Memory B cell (primary cell): ENCODE results near the gene EFNA5.

Experiments used
- ATAC-seq: fragments of 150-1000 bp; cut with Tn5 transposase; 2 replicates; pipeline ENCODE4 v1.10.0; 2021; ENCODE audit warnings: low read depth, mild to moderate bottlenecking, moderate library complexity
- DNase-seq, 2 donors: peaks; one replicate each; pipeline ENCODE4 v3.0.0; 2022; ENCODE audit warnings: low spot score in 2 of 2
- H3K27ac Mint-ChIP-seq: one replicate; pipeline ENCODE4 v1.8.0; 2022; ENCODE audit warnings: mild to moderate bottlenecking, moderate library complexity, mixed read lengths
- H3K27me3 Mint-ChIP-seq: one replicate; pipeline ENCODE4 v1.8.0; 2022; ENCODE audit warnings: mixed read lengths
- H3K36me3 Mint-ChIP-seq: one replicate; pipeline ENCODE4 v1.8.0; 2022; ENCODE audit warnings: mild to moderate bottlenecking, mixed read lengths
- H3K4me1 Mint-ChIP-seq: one replicate; pipeline ENCODE4 v1.8.0; 2022; ENCODE audit warnings: mixed read lengths
- H3K4me3 Mint-ChIP-seq: one replicate; pipeline ENCODE4 v1.8.0; 2022; ENCODE audit warnings: mild to moderate bottlenecking, moderate library complexity, mixed read lengths
- H3K9me3 Mint-ChIP-seq: one replicate; pipeline ENCODE4 v1.8.0; 2022; ENCODE audit warnings: mixed read lengths

The EFNA5 gene

GRCh38 chr5:107682533-107682932 lies 11.8 kb upstream of the EFNA5 start:
- ATAC-seq (no peak), DNase-seq (no peak)
- peaks cover 16% of the 10 kb centered on the region for H3K27me3 Mint-ChIP-seq
- no peak overlapping the region for H3K27ac Mint-ChIP-seq
- no peak overlapping the region for H3K4me3 Mint-ChIP-seq
- H3K9me3 Mint-ChIP-seq = peaks cover 4% of the 10 kb centered on the region
- H3K36me3 Mint-ChIP-seq = no peaks in the 10 kb centered on the region
- no peaks in the 10 kb centered on the region for H3K4me1 Mint-ChIP-seq

GRCh38 chr5:107680799-107681198 lies 10.1 kb upstream of the EFNA5 start:
- Mint-ChIP-seq H3K4me1 (no peaks in the 10 kb centered on the region), H3K4me3 (no peak overlapping the region), H3K36me3 (no peaks in the 10 kb centered on the region), H3K27me3 (peaks cover 16% of the 10 kb centered on the region), H3K27ac (no peak overlapping the region), H3K9me3 (peaks cover 4% of the 10 kb centered on the region)
- DNase-seq (no peak), ATAC-seq (no peak)

GRCh38 chr5:107680099-107680498 lies 9.4 kb upstream of the EFNA5 start:
- no peaks in the 10 kb centered on the region for H3K4me1 Mint-ChIP-seq
- DNase-seq (no peak), ATAC-seq (no peak)
- peaks cover 4% of the 10 kb centered on the region for H3K9me3 Mint-ChIP-seq
- H3K36me3 Mint-ChIP-seq = no peaks in the 10 kb centered on the region
- no peak overlapping the region for H3K27ac Mint-ChIP-seq
- H3K4me3 Mint-ChIP-seq = no peak overlapping the region
- peaks cover 18% of the 10 kb centered on the region for H3K27me3 Mint-ChIP-seq

- Mint-ChIP-seq H3K27me3 (peaks cover 17% of the 10 kb centered on the region), H3K4me1 (peaks cover 12% of the 10 kb centered on the region)
- no peak for ATAC-seq
Measured at GRCh38 chr5:107676702-107677101, 6.0 kb upstream of the EFNA5 start.

GRCh38 chr5:107675201-107675600 lies 4.5 kb upstream of the EFNA5 start:
- peaks cover 22% of the 10 kb centered on the region for H3K27me3 Mint-ChIP-seq

More at GRCh38 chr5:107676702-107677101, 6.0 kb upstream of the EFNA5 start:
- Mint-ChIP-seq H3K4me3 (no peak overlapping the region), H3K27ac (no peak overlapping the region), H3K36me3 (no peaks in the 10 kb centered on the region), H3K9me3 (no peaks in the 10 kb centered on the region)
- no peak for DNase-seq

GRCh38 chr5:107674655-107675054 lies 3.9 kb upstream of the EFNA5 start:
- peaks cover 19% of the 10 kb centered on the region for H3K27me3 Mint-ChIP-seq
- no peaks in the 10 kb centered on the region for H3K36me3 Mint-ChIP-seq

More at GRCh38 chr5:107675201-107675600, 4.5 kb upstream of the EFNA5 start:
- Mint-ChIP-seq H3K4me1 (peaks cover 19% of the 10 kb centered on the region), H3K27ac (no peak overlapping the region), H3K36me3 (no peaks in the 10 kb centered on the region), H3K4me3 (no peak overlapping the region), H3K9me3 (no peaks in the 10 kb centered on the region)
- DNase-seq (no peak), ATAC-seq (no peak)

GRCh38 chr5:107673368-107674136 lies 2.8 kb upstream of the EFNA5 start:
- peaks cover 19% of the 10 kb centered on the region for H3K4me1 Mint-ChIP-seq
- H3K27ac Mint-ChIP-seq = no peak overlapping the region
- peak; percentile 48 to 59 for DNase-seq
- peak; percentile 79 for ATAC-seq
- H3K27me3 Mint-ChIP-seq = peaks cover 19% of the 10 kb centered on the region
- H3K9me3 Mint-ChIP-seq = no peaks in the 10 kb centered on the region
- peak overlapping the region; percentile 83 for H3K4me3 Mint-ChIP-seq
- no peaks in the 10 kb centered on the region for H3K36me3 Mint-ChIP-seq

More at GRCh38 chr5:107674655-107675054, 3.9 kb upstream of the EFNA5 start:
- H3K4me3 Mint-ChIP-seq = no peak overlapping the region
- H3K9me3 Mint-ChIP-seq = no peaks in the 10 kb centered on the region
- no peak for ATAC-seq
- H3K4me1 Mint-ChIP-seq = peaks cover 19% of the 10 kb centered on the region
- DNase-seq = no peak
- H3K27ac Mint-ChIP-seq = no peak overlapping the region

- no peak for DNase-seq
- H3K27ac Mint-ChIP-seq = no peak overlapping the region
Measured at GRCh38 chr5:107673039-107673367, 2.3 kb upstream of the EFNA5 start.

GRCh38 chr5:107672211-107673038 lies 1.7 kb upstream of the EFNA5 start:
- DNase-seq (no peak), ATAC-seq (peak; percentile 31)
- H3K27ac Mint-ChIP-seq = no peak overlapping the region
- H3K4me1 Mint-ChIP-seq = peaks cover 19% of the 10 kb centered on the region
- H3K36me3 Mint-ChIP-seq = no peaks in the 10 kb centered on the region
- H3K27me3 Mint-ChIP-seq = peaks cover 22% of the 10 kb centered on the region
- no peaks in the 10 kb centered on the region for H3K9me3 Mint-ChIP-seq
- peak overlapping the region; percentile 83 for H3K4me3 Mint-ChIP-seq

More at GRCh38 chr5:107673039-107673367, 2.3 kb upstream of the EFNA5 start:
- H3K4me3 Mint-ChIP-seq = peak overlapping the region; percentile 83
- H3K36me3 Mint-ChIP-seq = no peaks in the 10 kb centered on the region
- peaks cover 22% of the 10 kb centered on the region for H3K27me3 Mint-ChIP-seq
- ATAC-seq = peak; percentile 15
- H3K4me1 Mint-ChIP-seq = peaks cover 19% of the 10 kb centered on the region
- H3K9me3 Mint-ChIP-seq = no peaks in the 10 kb centered on the region

GRCh38 chr5:107671742-107672210 lies 1.0 kb upstream of the EFNA5 start:
- Mint-ChIP-seq H3K36me3 (no peaks in the 10 kb centered on the region), H3K27me3 (peaks cover 22% of the 10 kb centered on the region), H3K4me1 (peaks cover 19% of the 10 kb centered on the region), H3K9me3 (no peaks in the 10 kb centered on the region), H3K4me3 (peak overlapping the region; percentile 75), H3K27ac (no peak overlapping the region)
- no peak for DNase-seq
- no peak for ATAC-seq

GRCh38 chr5:107670087-107670931 lies 428 bp downstream of the EFNA5 start:
- Mint-ChIP-seq H3K9me3 (no peaks in the 10 kb centered on the region), H3K4me1 (peaks cover 19% of the 10 kb centered on the region), H3K4me3 (peak overlapping the region; percentile 69), H3K27ac (no peak overlapping the region), H3K27me3 (peaks cover 21% of the 10 kb centered on the region), H3K36me3 (no peaks in the 10 kb centered on the region)
- DNase-seq (no peak), ATAC-seq (no peak)

GRCh38 chr5:107669096-107670031 lies 1.4 kb downstream of the EFNA5 start:
- H3K27me3 Mint-ChIP-seq = peaks cover 19% of the 10 kb centered on the region
- no peaks in the 10 kb centered on the region for H3K36me3 Mint-ChIP-seq
- peaks cover 19% of the 10 kb centered on the region for H3K4me1 Mint-ChIP-seq
- ATAC-seq = no peak
- H3K9me3 Mint-ChIP-seq = no peaks in the 10 kb centered on the region
- no peak overlapping the region for H3K27ac Mint-ChIP-seq
- peak overlapping the region; percentile 21 for H3K4me3 Mint-ChIP-seq
- DNase-seq = no peak
